Nephron (organoid): Measurements from ENCODE around the gene FHOD3.
A peak's percentile ranks its signal among the peaks of the same experiment; 100 is the strongest.

Source experiments
- H3K27ac Mint-ChIP-seq, 3 experiments: 2 replicates each; pipeline ENCODE4 v1.8.0; 2020; ENCODE audit warnings: mixed read lengths in 3 of 3, mild to moderate bottlenecking in 2 of 3, moderate library complexity in 1 of 3
- H3K27me3 Mint-ChIP-seq: 2 replicates; pipeline ENCODE4 v1.8.0; 2021; ENCODE audit warnings: low read depth, mild to moderate bottlenecking, moderate library complexity, mixed read lengths
- H3K36me3 Mint-ChIP-seq: 2 replicates; pipeline ENCODE4 v1.8.0; 2020; ENCODE audit warnings: low read depth, mixed read lengths
- H3K4me1 Mint-ChIP-seq: 2 replicates; pipeline ENCODE4 v1.8.0; 2020; ENCODE audit warnings: mixed read lengths
- H3K4me3 Mint-ChIP-seq, 3 experiments: 2 replicates each; pipeline ENCODE4 v1.8.0; 2020; ENCODE audit warnings: mild to moderate bottlenecking in 3 of 3, mixed read lengths in 3 of 3, moderate library complexity in 2 of 3
- H3K9me3 Mint-ChIP-seq: 2 replicates; pipeline ENCODE4 v1.8.0; 2020; ENCODE audit warnings: mixed read lengths
- CTCF ChIP-seq, 3 experiments: fragments of 200-600 bp; sonication (generic); IDR thresholded peaks; one replicate each; pipeline ENCODE4 v1.5.0; 2021; ENCODE audit warnings: antibody characterized with exemption in 3 of 3; ENCODE audit not compliant: unreplicated experiment in 3 of 3

Gene FHOD3

GRCh38 chr18:36455931-36456330 is 158.4 kb downstream of the FHOD3 start:
- TF ChIP-seq CTCF (IDR thresholded peaks at IDR 0.05; ENCODE audit: unreplicated experiment in 3 of 3), result no peak
- peaks cover 4% of the 10 kb centered on the region for H3K27me3 Mint-ChIP-seq
- peaks cover 52% of the 10 kb centered on the region for H3K4me1 Mint-ChIP-seq
- no peak overlapping the region for H3K27ac Mint-ChIP-seq
- no peak overlapping the region for H3K4me3 Mint-ChIP-seq
- no peaks in the 10 kb centered on the region for H3K9me3 Mint-ChIP-seq
- no peaks in the 10 kb centered on the region for H3K36me3 Mint-ChIP-seq

GRCh38 chr18:36456622-36457021 is 159.1 kb downstream of the FHOD3 start:
- no peaks in the 10 kb centered on the region for H3K36me3 Mint-ChIP-seq
- TF ChIP-seq CTCF (IDR thresholded peaks at IDR 0.05; ENCODE audit: unreplicated experiment in 3 of 3), result no peak
- no peaks in the 10 kb centered on the region for H3K9me3 Mint-ChIP-seq
- H3K27me3 Mint-ChIP-seq, result peaks cover 4% of the 10 kb centered on the region
- no peak overlapping the region for H3K27ac Mint-ChIP-seq
- peaks cover 46% of the 10 kb centered on the region for H3K4me1 Mint-ChIP-seq
- no peak overlapping the region for H3K4me3 Mint-ChIP-seq

GRCh38 chr18:36457683-36458082 is 160.2 kb downstream of the FHOD3 start:
- Mint-ChIP-seq H3K4me3 (no peak overlapping the region), H3K9me3 (no peaks in the 10 kb centered on the region), H3K27me3 (peaks cover 11% of the 10 kb centered on the region), H3K27ac (peak overlapping the region in 2 of 3 experiments; percentile 27 to 48), H3K36me3 (no peaks in the 10 kb centered on the region), H3K4me1 (peaks cover 40% of the 10 kb centered on the region)
- no peak for TF ChIP-seq CTCF (IDR thresholded peaks at IDR 0.05; ENCODE audit: unreplicated experiment in 3 of 3)

- TF ChIP-seq CTCF (IDR thresholded peaks at IDR 0.05; ENCODE audit: unreplicated experiment in 3 of 3), result no peak
- Mint-ChIP-seq H3K27ac (peak overlapping the region in 1 of 3 experiments; percentile 27), H3K4me1 (peaks cover 37% of the 10 kb centered on the region), H3K4me3 (no peak overlapping the region), H3K36me3 (no peaks in the 10 kb centered on the region), H3K27me3 (peaks cover 11% of the 10 kb centered on the region), H3K9me3 (no peaks in the 10 kb centered on the region)
These were observed 160.8 kb downstream of the FHOD3 start for GRCh38 chr18:36458306-36458705.

- TF ChIP-seq CTCF (IDR thresholded peaks at IDR 0.05; ENCODE audit: unreplicated experiment in 3 of 3), result no peak
- H3K27me3 Mint-ChIP-seq, result peaks cover 11% of the 10 kb centered on the region
- H3K36me3 Mint-ChIP-seq, result no peaks in the 10 kb centered on the region
- no peaks in the 10 kb centered on the region for H3K9me3 Mint-ChIP-seq
- H3K4me3 Mint-ChIP-seq, result no peak overlapping the region
- H3K27ac Mint-ChIP-seq, result no peak overlapping the region
- peaks cover 40% of the 10 kb centered on the region for H3K4me1 Mint-ChIP-seq
These were observed 161.7 kb downstream of the FHOD3 start for GRCh38 chr18:36459203-36459602.

- Mint-ChIP-seq H3K27me3 (peaks cover 14% of the 10 kb centered on the region), H3K9me3 (no peaks in the 10 kb centered on the region), H3K4me3 (no peak overlapping the region), H3K27ac (no peak overlapping the region), H3K4me1 (peaks cover 42% of the 10 kb centered on the region), H3K36me3 (no peaks in the 10 kb centered on the region)
- no peak for TF ChIP-seq CTCF (IDR thresholded peaks at IDR 0.05; ENCODE audit: unreplicated experiment in 3 of 3)
These were observed 162.3 kb downstream of the FHOD3 start for GRCh38 chr18:36459786-36460185.
